ENCODE results near the gene ACSL4. TPM values are rescaled to one million over a fixed set of nuclear protein-coding genes. Genes with fewer than 3 reads are reported as not detected.

The ACSL4 gene
- total RNA-seq, 4 donors from 2014 or later: 38.4 to 62.9 (median 46.9) TPM

- H3K9me3 ChIP-seq: no peaks in the 10 kb centered on the region
- no peaks in the 10 kb centered on the region for H3K36me3 ChIP-seq
- no peak overlapping the region for H3K4me3 ChIP-seq (replicated peaks in 1 of 3)
- H3K27ac ChIP-seq: no peak overlapping the region
- WGBS, 2 donors: 6 to 11% methylated on average over 15 to 16 of the region's 16 CpGs
- DNase-seq: peak; percentile 2 to 11
- TF ChIP-seq POLR2A (IDR thresholded peaks at IDR 0.05): no peak
- TF ChIP-seq, protein P1, sequence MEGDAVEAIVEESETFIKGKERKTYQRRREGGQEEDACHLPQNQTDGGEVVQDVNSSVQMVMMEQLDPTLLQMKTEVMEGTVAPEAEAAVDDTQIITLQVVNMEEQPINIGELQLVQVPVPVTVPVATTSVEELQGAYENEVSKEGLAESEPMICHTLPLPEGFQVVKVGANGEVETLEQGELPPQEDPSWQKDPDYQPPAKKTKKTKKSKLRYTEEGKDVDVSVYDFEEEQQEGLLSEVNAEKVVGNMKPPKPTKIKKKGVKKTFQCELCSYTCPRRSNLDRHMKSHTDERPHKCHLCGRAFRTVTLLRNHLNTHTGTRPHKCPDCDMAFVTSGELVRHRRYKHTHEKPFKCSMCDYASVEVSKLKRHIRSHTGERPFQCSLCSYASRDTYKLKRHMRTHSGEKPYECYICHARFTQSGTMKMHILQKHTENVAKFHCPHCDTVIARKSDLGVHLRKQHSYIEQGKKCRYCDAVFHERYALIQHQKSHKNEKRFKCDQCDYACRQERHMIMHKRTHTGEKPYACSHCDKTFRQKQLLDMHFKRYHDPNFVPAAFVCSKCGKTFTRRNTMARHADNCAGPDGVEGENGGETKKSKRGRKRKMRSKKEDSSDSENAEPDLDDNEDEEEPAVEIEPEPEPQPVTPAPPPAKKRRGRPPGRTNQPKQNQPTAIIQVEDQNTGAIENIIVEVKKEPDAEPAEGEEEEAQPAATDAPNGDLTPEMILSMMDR (IDR thresholded peaks at IDR 0.05): no peak
- intact Hi-C loops (cut with DNase I): no loop called here
- H3K4me1 ChIP-seq: no peaks in the 10 kb centered on the region
- H3K27me3 ChIP-seq: no peaks in the 10 kb centered on the region
Observed at GRCh38 chrX:109600237-109600651, 132.8 kb downstream of the ACSL4 start.

- H3K4me3 ChIP-seq (replicated peaks in 1 of 3): no peak overlapping the region
- 87 to 90% methylated on average over 3 of the region's 3 CpGs for WGBS, 2 donors
- no peaks in the 10 kb centered on the region for H3K9me3 ChIP-seq
- H3K27me3 ChIP-seq: no peaks in the 10 kb centered on the region
- intact Hi-C loops (cut with DNase I): no loop called here
- no peak for TF ChIP-seq POLR2A (IDR thresholded peaks at IDR 0.05)
- TF ChIP-seq, protein P1 (IDR thresholded peaks at IDR 0.05): no peak
- H3K36me3 ChIP-seq: no peaks in the 10 kb centered on the region
- DNase-seq: no peak
- no peaks in the 10 kb centered on the region for H3K4me1 ChIP-seq
- H3K27ac ChIP-seq: no peak overlapping the region
Observed at GRCh38 chrX:109596015-109596414, 137.0 kb downstream of the ACSL4 start.

Small RNA genes lying within 50 kb of the gene (small RNA-seq; reads per million reads assigned to genes)
- gene AL118496.2 (not detected), gene RF00019 (not detected)

Other genes with a start within 250 kb of the ACSL4 start
- gene NXT2, start 196.4 kb downstream of the ACSL4 start, total RNA-seq: 10 to 100 TPM; 11.9 to 16.0 (median 13.6) TPM
- not detected for gene KCNE5, start 108.1 kb downstream of the ACSL4 start, total RNA-seq